Neural progenitor cell (in vitro differentiated cells): Measurements from ENCODE around the gene CD99. TPM values are rescaled to one million over a fixed set of nuclear protein-coding genes. Genes with fewer than 3 reads are reported as not detected.

Experiments
- DNase-seq: peaks from one replicate; pipeline ENCODE4 v3.0.0-alpha.2; 2016; ENCODE audit warnings: low spot score
- H2AFZ ChIP-seq: fragments of 200-600 bp; sonication (generic); replicated peaks from 2 replicates; pipeline ENCODE4 v1.6.1; 2016; ENCODE audit warnings: antibody characterized with exemption
- H3F3A ChIP-seq: fragments of 200-600 bp; sonication (generic); 2 replicates; pipeline ENCODE4 v1.6.1; 2016; ENCODE audit warnings: antibody characterized with exemption, low read depth
- H3K27ac ChIP-seq: fragments of 200-600 bp; sonication (generic); 2 replicates; pipeline ENCODE4 v1.5.1; 2016; ENCODE audit warnings: mild to moderate bottlenecking
- H3K27me3 ChIP-seq: fragments of 200-600 bp; sonication (generic); 2 replicates; pipeline ENCODE4 v1.6.1; 2016; ENCODE audit warnings: mild to moderate bottlenecking, moderate library complexity
- H3K36me3 ChIP-seq: fragments of 200-600 bp; sonication (generic); 2 replicates; pipeline ENCODE4 v1.5.1; 2016
- H3K4me1 ChIP-seq: fragments of 200-600 bp; sonication (generic); 2 replicates; pipeline ENCODE4 v1.6.1; 2016; ENCODE audit warnings: mixed run types
- H3K4me2 ChIP-seq: fragments of 200-600 bp; sonication (generic); 2 replicates; pipeline ENCODE4 v1.6.1; 2016
- H3K4me3 ChIP-seq: fragments of 200-600 bp; sonication (generic); 2 replicates; pipeline ENCODE4 v1.5.1; 2016
- H3K79me2 ChIP-seq: fragments of 200-600 bp; sonication (generic); 2 replicates; pipeline ENCODE4 v1.6.1; 2016; ENCODE audit warnings: low read depth
- H3K9ac ChIP-seq: fragments of 200-600 bp; sonication (generic); 2 replicates; pipeline ENCODE4 v1.6.1; 2016
- H3K9me3 ChIP-seq: fragments of 200-600 bp; sonication (generic); 2 replicates; pipeline ENCODE4 v1.5.1; 2016; ENCODE audit warnings: low read depth
- H4K20me1 ChIP-seq: fragments of 200-600 bp; sonication (generic); 2 replicates; pipeline ENCODE4 v1.6.1; 2016; ENCODE audit warnings: low read depth
- H3K27ac Mint-ChIP-seq: 3 replicates; pipeline ENCODE4 v1.8.0; 2021; ENCODE audit warnings: mixed read lengths
- H3K27me3 Mint-ChIP-seq: 2 replicates; pipeline ENCODE4 v1.8.0; 2022; ENCODE audit warnings: low read depth, mild to moderate bottlenecking, inconsistent platforms, moderate library complexity, mixed read lengths; ENCODE audit not compliant: insufficient read depth
- H3K36me3 Mint-ChIP-seq: 3 replicates; pipeline ENCODE4 v1.8.0; 2021; ENCODE audit warnings: mixed read lengths
- H3K4me1 Mint-ChIP-seq: 3 replicates; pipeline ENCODE4 v1.8.0; 2021; ENCODE audit warnings: mixed read lengths
- H3K4me3 Mint-ChIP-seq: 3 replicates; pipeline ENCODE4 v1.8.0; 2021; ENCODE audit warnings: mild to moderate bottlenecking, moderate library complexity, mixed read lengths
- H3K9me3 Mint-ChIP-seq: 3 replicates; pipeline ENCODE4 v1.8.0; 2020; ENCODE audit warnings: mixed read lengths
- EZH2 ChIP-seq: fragments of 200-600 bp; sonication (generic); IDR thresholded peaks from 2 replicates; pipeline ENCODE4 v1.6.1; 2017; ENCODE audit warnings: antibody characterized with exemption, mild to moderate bottlenecking, moderate library complexity
- EZH2phosphoT487 ChIP-seq: fragments of 200-600 bp; sonication (generic); IDR thresholded peaks from 2 replicates; pipeline ENCODE4 v1.6.1; 2017; ENCODE audit warnings: antibody characterized with exemption
- total RNA-seq: library from RNA; depleted of rRNA; stranded (reverse); fragments of >200 nt; gene quantifications from 2 replicates; pipeline ENCODE4 v1.2.3, GENCODE V29; 2015; ENCODE audit warnings: low replicate concordance
- TF ChIP-seq, protein P1 (sequence below): fragments of 200-600 bp; sonication (generic); IDR thresholded peaks from 2 replicates; pipeline ENCODE4 v1.5.1; 2017; ENCODE audit warnings: antibody characterized with exemption, mild to moderate bottlenecking

Gene CD99
- total RNA-seq, 1 donor from 2014 or later: 81.8 TPM

GRCh38 chrX:2712890-2713840 is 22.1 kb downstream of the CD99 start:
- no peak overlapping the region for H3K9ac ChIP-seq
- H3K4me1 ChIP-seq: peaks cover 8% of the 10 kb centered on the region
- H3K27ac ChIP-seq: no peak overlapping the region
- Mint-ChIP-seq H3K4me3 (no peak overlapping the region), H3K27me3 (peaks cover 6% of the 10 kb centered on the region), H3K27ac (no peak overlapping the region), H3K36me3 (peaks cover 19% of the 10 kb centered on the region), H3K4me1 (peaks cover 24% of the 10 kb centered on the region), H3K9me3 (no peaks in the 10 kb centered on the region)
- no peaks in the 10 kb centered on the region for H4K20me1 ChIP-seq
- H3F3A ChIP-seq: peaks cover 21% of the 10 kb centered on the region
- H3K79me2 ChIP-seq: peaks cover 7% of the 10 kb centered on the region
- no peak overlapping the region for H3K4me3 ChIP-seq
- TF ChIP-seq, protein P1, sequence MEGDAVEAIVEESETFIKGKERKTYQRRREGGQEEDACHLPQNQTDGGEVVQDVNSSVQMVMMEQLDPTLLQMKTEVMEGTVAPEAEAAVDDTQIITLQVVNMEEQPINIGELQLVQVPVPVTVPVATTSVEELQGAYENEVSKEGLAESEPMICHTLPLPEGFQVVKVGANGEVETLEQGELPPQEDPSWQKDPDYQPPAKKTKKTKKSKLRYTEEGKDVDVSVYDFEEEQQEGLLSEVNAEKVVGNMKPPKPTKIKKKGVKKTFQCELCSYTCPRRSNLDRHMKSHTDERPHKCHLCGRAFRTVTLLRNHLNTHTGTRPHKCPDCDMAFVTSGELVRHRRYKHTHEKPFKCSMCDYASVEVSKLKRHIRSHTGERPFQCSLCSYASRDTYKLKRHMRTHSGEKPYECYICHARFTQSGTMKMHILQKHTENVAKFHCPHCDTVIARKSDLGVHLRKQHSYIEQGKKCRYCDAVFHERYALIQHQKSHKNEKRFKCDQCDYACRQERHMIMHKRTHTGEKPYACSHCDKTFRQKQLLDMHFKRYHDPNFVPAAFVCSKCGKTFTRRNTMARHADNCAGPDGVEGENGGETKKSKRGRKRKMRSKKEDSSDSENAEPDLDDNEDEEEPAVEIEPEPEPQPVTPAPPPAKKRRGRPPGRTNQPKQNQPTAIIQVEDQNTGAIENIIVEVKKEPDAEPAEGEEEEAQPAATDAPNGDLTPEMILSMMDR: no peak
- TF ChIP-seq EZH2phosphoT487 (no peak), EZH2 (no peak)
- H3K36me3 ChIP-seq: no peaks in the 10 kb centered on the region
- no peak for DNase-seq
- no peaks in the 10 kb centered on the region for H3K9me3 ChIP-seq
- no peaks in the 10 kb centered on the region for H3K27me3 ChIP-seq
- H3K4me2 ChIP-seq: no peak overlapping the region
- no peak overlapping the region for H2AFZ ChIP-seq

- no peaks in the 10 kb centered on the region for H3K27me3 ChIP-seq
- no peaks in the 10 kb centered on the region for H3K36me3 ChIP-seq
- H3K4me3 ChIP-seq: no peak overlapping the region
- Mint-ChIP-seq H3K27ac (no peak overlapping the region), H3K4me1 (peaks cover 12% of the 10 kb centered on the region), H3K4me3 (no peak overlapping the region), H3K27me3 (no peaks in the 10 kb centered on the region), H3K9me3 (no peaks in the 10 kb centered on the region), H3K36me3 (peaks cover 26% of the 10 kb centered on the region)
- peaks cover 3% of the 10 kb centered on the region for H3K79me2 ChIP-seq
- TF ChIP-seq EZH2phosphoT487 (no peak), EZH2 (no peak)
- TF ChIP-seq, protein P1: no peak
- no peaks in the 10 kb centered on the region for H3K9me3 ChIP-seq
- no peaks in the 10 kb centered on the region for H4K20me1 ChIP-seq
- no peak overlapping the region for H3K27ac ChIP-seq
- H3K4me1 ChIP-seq: peaks cover 8% of the 10 kb centered on the region
- H3K9ac ChIP-seq: no peak overlapping the region
- no peak for DNase-seq
- H2AFZ ChIP-seq: no peak overlapping the region
- H3F3A ChIP-seq: peaks cover 15% of the 10 kb centered on the region
- no peak overlapping the region for H3K4me2 ChIP-seq
Measured at GRCh38 chrX:2714551-2714950, 23.5 kb downstream of the CD99 start.

DNA sequence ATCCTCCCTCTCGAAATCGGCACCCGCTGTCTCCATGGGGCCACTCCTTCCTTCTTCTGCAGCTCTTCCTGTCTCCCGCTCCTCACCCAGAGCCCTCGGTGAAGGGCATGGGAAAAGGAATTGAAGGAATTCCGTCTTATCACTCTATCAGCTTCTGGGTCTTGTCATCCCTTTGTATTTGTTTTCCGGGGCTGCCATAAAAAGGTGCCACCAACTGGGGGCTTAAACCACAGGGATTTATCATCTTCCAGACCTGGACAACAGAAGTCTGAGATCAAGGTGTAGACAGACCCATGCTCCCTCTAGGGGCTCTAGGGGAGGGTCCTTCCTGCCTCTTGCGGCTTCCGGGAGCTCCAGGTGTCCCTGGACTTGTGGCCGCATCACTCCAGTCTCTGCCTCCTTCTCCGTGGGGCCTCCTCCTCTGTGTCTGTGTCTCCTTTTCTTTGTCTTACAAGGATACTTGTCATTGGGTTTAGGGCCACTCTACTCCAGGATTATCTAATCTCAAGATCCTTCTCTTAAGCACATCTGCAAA is 24.0 kb downstream of the CD99 start:
- peaks cover 6% of the 10 kb centered on the region for H3K4me1 Mint-ChIP-seq
- H3K79me2 ChIP-seq: no peaks in the 10 kb centered on the region

More for the DNA sequence above, 24.0 kb downstream of the CD99 start:
- TF ChIP-seq EZH2 (no peak), EZH2phosphoT487 (no peak)
- TF ChIP-seq, protein P1: no peak
- Histone ChIP-seq H3K27ac (no peak overlapping the region), H2AFZ (no peak overlapping the region), H3K27me3 (no peaks in the 10 kb centered on the region), H3K4me1 (peaks cover 3% of the 10 kb centered on the region), H3K9me3 (no peaks in the 10 kb centered on the region), H4K20me1 (no peaks in the 10 kb centered on the region), H3F3A (peaks cover 9% of the 10 kb centered on the region), H3K4me2 (no peak overlapping the region), H3K9ac (no peak overlapping the region), H3K36me3 (no peaks in the 10 kb centered on the region), H3K4me3 (no peak overlapping the region)
- Mint-ChIP-seq H3K36me3 (peaks cover 30% of the 10 kb centered on the region), H3K4me3 (no peak overlapping the region), H3K27ac (no peak overlapping the region), H3K27me3 (no peaks in the 10 kb centered on the region), H3K9me3 (no peaks in the 10 kb centered on the region)
- DNase-seq: no peak
